Endothelial cell of umbilical vein (primary cell): ENCODE measurements around the gene OSBP2.

Experiments used
- CTCF ChIP-seq, 2 donors: IDR thresholded peaks; 1 replicate in 1 of 2; 2 replicates in 1 of 2; pipeline ENCODE4 v1.5.1; 2011; ENCODE audit warnings: low read length in 2 of 2, mild to moderate bottlenecking in 2 of 2, moderate library complexity in 2 of 2, control low read depth in 1 of 2, inconsistent platforms in 1 of 2, low read depth in 1 of 2; ENCODE audit not compliant: insufficient read depth in 1 of 2; ENCODE audit errors: extremely low read depth in 1 of 2
- EZH2 ChIP-seq: IDR thresholded peaks from 2 replicates; pipeline ENCODE4 v1.6.1; 2012; ENCODE audit warnings: borderline replicate concordance, low read depth, mild to moderate bottlenecking, moderate library complexity, low read length, inconsistent platforms; ENCODE audit not compliant: severe bottlenecking
- FOS ChIP-seq: IDR thresholded peaks from 2 replicates; pipeline ENCODE4 v1.6.1; 2011; ENCODE audit warnings: mild to moderate bottlenecking, low read length, moderate library complexity, borderline replicate concordance; ENCODE audit not compliant: insufficient read depth
- JUN ChIP-seq: IDR thresholded peaks from 2 replicates; pipeline ENCODE4 v1.6.1; 2011; ENCODE audit warnings: borderline replicate concordance, low read depth; ENCODE audit not compliant: insufficient read length, insufficient read depth
- MYC ChIP-seq: IDR thresholded peaks from one replicate; pipeline ENCODE4 v1.6.1; 2011; ENCODE audit warnings: mild to moderate bottlenecking, low read depth, low read length
- POLR2A ChIP-seq: IDR thresholded peaks from 2 replicates; pipeline ENCODE4 v1.6.1; 2012; ENCODE audit warnings: low read depth, mild to moderate bottlenecking, control low read depth, low read length
- POLR2AphosphoS5 ChIP-seq: IDR thresholded peaks from 2 replicates; pipeline ENCODE4 v1.6.1; 2012; ENCODE audit warnings: low read depth, mild to moderate bottlenecking, control low read depth, low read length, moderate library complexity; ENCODE audit not compliant: insufficient read depth
- TF ChIP-seq, protein P1 (sequence below): IDR thresholded peaks from 2 replicates; pipeline ENCODE4 v1.6.1; 2011; ENCODE audit not compliant: insufficient read depth, insufficient read length

GRCh38 chr22:30880181-30880601, 185.5 kb downstream of the OSBP2 start:
- TF ChIP-seq CTCF (IDR thresholded peaks at IDR 0.05; ENCODE audit: extremely low read depth in 1 of 2, insufficient read depth in 1 of 2, low read depth in 1 of 2, low read length in 2 of 2) (no peak), FOS (no peak), EZH2 (no peak), POLR2A (no peak), JUN (no peak), POLR2AphosphoS5 (no peak), MYC (no peak)
- TF ChIP-seq, protein P1, sequence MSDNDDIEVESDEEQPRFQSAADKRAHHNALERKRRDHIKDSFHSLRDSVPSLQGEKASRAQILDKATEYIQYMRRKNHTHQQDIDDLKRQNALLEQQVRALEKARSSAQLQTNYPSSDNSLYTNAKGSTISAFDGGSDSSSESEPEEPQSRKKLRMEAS: no peak
